HG02938 (cell line): ENCODE measurements around the gene RAD51B.

Source experiments
- ATAC-seq: cut with Tn5 transposase; IDR thresholded peaks from one replicate; pipeline ENCODE4 v1.9.1; 2021; ENCODE audit warnings: mild to moderate bottlenecking, moderate library complexity; ENCODE audit not compliant: unreplicated experiment

The RAD51B gene

DNA sequence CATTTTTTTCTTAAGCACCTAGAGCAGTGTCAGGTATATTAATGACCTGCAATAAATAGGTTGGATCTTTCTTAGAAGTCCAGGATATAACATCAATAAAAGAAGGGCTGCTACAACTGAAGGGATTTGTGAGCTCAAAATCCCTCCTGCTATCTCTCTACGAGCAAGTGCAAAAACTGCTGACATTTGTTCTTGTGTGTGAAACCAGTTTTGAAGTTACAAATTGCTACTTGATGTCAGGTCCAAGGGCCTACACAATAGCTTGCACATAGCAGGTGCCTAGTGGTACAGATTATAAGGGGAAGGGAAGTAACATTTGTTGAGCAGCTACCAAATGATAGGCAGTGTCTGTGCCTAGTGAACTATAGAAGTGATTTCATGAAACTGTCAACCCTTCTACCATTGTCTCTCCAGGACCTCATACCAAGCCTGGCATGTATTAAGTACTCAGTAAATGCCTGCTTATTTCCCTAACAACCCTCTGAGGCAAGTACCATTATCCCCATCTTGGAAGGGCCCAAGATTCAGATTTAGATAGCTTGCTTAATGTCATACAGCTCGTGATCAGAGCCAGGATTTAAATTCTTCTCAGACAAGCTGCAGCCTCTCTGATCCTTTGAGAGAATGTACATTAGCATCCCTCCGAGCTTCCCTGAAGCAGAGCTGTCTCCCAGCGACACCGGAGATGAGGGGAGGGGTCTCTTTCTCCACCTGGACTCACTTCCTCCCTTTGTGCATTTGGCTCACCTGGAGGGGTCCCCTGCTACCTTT is 673.0 kb downstream of the RAD51B start:
- no peak for ATAC-seq

GRCh38 chr14:68493152-68493911 is 673.8 kb downstream of the RAD51B start:
- no peak for ATAC-seq

DNA sequence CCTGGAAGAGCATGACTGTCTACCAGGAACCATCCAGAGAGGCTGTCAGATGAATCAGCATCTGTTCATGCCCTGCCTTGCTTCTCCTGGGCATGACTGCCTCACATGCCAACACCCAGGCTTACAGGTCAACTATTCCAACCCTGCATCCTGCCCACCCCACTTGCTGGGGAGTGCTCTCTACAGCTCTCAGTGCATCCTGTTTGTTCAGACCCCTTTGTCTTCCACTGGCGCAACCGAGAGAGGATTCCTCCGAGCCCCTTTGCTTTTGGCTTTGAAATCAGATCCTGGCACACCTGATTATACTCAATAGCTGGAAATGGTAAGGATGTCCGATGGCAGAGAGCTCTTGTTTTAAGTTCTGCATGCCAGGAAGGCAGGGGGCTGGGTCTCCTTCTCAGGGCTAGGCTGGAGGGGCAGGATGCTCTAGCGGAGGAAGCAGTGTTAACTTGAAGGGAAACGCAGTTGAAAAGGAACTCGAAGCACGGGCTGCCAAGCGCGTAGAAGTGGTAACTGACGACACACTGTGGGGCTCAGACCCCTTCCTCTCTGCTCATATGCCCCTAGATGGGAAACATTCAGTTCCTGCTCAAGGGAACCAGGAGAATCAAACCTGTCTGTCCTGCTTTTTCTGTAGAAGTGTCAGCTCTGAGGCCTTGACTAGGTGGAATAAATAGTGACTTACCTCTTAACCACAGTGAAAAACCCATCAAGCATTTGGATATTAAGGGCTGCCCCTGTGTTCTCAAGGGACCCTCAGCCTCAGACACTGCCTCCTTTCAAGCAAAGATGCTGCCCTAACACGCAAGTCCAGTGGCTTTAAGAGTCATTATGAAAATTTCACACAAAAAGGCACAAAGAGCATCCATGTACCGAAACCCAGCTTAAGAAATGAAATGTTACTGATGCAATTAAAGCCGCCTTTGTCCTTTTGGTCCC is 675.8 kb downstream of the RAD51B start:
- ATAC-seq, result peak; percentile 69

DNA sequence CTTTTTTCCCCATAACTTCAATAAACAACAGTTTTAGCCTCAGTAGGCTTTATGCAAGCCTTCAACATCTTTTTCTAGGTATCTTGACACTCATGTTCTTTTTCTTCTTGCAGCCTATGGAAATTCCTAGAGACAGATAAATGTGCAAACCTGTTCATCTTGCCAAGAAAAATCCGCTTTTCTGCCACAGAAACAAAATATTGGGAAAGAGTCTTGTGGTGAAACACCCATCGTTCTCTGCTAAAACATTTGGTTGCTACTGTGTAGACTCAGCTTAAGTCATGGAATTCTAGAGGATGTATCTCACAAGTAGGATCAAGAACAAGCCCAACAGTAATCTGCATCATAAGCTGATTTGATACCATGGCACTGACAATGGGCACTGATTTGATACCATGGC is 677.4 kb downstream of the RAD51B start:
- no peak for ATAC-seq

- ATAC-seq, result no peak
These were observed 679.9 kb downstream of the RAD51B start for GRCh38 chr14:68499451-68499850.

DNA sequence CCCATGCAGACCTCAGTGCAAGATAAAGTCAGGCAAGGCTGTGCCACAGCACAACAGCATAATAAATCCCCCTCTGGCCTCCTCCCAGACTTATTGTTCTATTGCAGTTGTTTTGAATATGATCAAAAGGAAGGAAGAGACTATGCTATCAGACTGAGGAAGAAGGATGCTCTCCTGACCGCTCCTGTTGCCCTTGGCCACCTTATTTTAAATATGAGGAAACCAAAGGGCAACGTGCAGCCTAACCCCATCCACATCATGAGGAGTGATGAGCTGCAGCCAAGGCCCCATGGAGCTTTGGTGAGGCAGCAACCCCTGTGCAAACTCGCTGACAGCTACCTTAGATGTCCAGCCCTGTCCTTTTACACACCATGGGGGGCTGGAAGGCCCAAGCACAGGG is 681.6 kb downstream of the RAD51B start:
- ATAC-seq, result no peak

- no peak for ATAC-seq
These were observed 682.1 kb downstream of the RAD51B start for GRCh38 chr14:68501614-68502052.

DNA sequence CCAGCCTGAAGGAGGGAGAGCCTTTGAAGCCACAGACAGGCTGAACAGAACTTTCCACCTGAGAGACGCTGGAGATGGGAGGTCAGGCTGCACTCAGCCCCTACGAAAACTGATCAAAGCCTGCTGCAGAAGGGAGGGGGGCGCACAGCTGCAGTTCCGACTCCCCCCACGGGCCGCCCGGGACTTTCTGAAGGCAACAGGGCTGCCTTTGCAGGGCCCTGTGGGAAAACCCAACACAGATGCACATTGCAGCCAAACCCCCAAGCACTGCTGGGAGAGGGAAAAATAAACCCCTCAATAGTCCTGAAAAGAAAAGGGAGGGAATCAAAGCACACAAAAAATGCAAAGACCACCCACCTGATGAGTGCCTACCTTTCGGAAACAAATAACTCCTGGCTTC is 682.7 kb downstream of the RAD51B start:
- no peak for ATAC-seq

- no peak for ATAC-seq
These were observed 683.7 kb downstream of the RAD51B start for GRCh38 chr14:68503186-68503825.

- ATAC-seq, result no peak
These were observed 685.3 kb downstream of the RAD51B start for GRCh38 chr14:68504861-68505260.

- no peak for ATAC-seq
These were observed 686.6 kb downstream of the RAD51B start for GRCh38 chr14:68506021-68506644.

DNA sequence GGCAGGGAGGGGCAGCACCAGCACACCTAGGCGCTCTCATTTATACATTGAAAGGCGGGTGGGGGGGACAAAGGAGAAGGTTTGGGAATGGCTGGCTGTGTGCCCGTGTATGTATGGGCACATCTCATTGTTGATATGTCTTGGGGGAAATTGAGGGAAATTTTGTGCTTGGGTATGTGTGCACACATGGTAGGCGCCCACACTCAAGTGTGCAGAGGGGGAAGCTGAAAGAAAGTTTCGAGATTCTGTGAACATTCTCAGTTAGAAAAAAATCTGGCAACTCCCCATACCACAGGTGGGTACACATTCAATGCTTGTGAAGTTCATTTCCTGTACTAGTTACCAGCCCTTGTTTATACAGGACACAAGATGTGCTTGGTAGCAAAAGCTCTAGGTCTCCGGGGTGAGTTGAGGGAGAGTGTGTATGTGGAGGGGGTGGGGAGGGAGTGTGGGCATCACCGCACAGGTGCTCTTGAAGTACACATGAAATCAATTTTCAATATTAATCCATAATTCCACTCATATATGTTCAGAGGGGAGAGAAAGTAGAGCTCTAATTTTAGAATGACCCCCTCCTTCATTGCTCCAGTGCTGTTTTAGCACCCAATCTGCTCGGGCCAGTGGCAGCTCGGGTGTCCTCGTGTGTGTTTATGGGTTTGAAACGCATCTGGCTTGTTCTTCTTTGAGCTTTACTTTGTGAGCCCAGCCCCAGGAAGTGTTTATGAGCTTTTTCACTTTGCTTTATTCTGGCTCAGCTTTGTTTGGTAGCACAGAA is 687.3 kb downstream of the RAD51B start:
- ATAC-seq, result peak; percentile 53

- ATAC-seq, result no peak
These were observed 688.0 kb downstream of the RAD51B start for GRCh38 chr14:68507544-68508081.

GRCh38 chr14:68508581-68508980 is 689.0 kb downstream of the RAD51B start:
- no peak for ATAC-seq

DNA sequence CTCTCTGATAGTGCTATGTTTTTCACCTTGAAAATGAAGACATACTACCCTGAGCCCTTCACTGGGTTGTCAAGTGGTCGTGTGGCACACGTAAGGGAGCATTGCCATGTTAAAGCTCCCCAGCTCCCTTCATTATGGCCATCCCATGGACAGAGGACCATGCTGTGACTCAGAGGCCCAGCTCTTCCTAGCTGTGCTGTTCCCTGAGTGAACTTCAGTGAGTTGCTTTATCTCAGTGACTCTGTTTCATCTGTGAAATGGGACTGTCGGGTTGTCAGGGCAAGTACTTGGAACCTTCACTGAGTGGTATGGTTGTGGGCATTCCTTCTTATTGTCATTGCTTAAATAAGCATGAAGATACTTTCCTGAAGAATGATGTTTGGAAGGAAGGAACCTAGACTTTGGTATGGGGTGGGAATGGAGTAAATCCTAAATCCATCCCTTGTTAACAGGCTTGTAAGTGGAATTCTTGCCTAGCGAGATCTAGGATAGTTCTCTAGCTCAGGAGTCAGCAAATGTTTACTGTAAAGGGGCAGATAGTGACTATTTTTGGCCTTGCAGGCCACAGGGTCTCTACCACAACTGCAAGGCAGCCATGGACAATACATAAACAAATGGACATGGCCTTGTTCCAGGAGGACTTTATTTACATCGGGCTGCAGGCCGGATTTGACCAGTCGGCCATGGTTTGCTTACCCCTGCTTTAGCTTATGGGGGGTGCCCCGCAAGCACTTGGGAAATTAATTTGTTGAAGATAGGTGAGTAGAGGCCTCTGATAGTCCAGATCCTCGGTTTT is 689.8 kb downstream of the RAD51B start:
- no peak for ATAC-seq

- ATAC-seq, result no peak
These were observed 690.9 kb downstream of the RAD51B start for GRCh38 chr14:68510201-68511128.
